ENCODE measurements around the gene CROCC.

CROCC gene

DNA sequence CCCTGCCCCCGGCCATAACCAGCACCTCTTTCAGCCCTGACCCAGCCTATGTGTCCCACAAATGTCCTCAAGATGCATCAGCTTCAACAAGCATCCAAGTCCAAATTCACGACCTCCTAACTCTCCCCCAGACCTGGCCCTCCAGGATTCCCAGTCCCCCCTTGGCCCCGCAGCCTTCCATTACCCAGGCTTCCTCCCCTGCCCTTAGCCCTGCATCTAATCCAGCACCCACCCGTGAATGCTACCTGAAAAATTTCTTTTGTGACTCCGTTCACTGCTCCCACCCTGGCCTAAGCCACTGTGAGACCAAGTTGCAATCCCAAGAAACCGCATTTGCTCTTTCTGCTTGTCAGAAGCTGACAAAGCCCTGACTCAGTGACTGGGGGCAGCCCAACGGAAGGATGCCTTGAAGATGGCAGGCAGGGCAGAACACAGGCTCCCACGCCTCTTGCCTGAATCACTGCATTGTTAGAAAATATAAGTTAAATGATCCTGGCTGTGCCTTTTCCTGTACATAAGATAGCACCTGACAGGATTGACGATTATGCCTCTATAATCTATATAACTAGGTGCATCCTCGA lies 59.6 kb downstream of the CROCC start:
- TF ChIP-seq, protein P1, sequence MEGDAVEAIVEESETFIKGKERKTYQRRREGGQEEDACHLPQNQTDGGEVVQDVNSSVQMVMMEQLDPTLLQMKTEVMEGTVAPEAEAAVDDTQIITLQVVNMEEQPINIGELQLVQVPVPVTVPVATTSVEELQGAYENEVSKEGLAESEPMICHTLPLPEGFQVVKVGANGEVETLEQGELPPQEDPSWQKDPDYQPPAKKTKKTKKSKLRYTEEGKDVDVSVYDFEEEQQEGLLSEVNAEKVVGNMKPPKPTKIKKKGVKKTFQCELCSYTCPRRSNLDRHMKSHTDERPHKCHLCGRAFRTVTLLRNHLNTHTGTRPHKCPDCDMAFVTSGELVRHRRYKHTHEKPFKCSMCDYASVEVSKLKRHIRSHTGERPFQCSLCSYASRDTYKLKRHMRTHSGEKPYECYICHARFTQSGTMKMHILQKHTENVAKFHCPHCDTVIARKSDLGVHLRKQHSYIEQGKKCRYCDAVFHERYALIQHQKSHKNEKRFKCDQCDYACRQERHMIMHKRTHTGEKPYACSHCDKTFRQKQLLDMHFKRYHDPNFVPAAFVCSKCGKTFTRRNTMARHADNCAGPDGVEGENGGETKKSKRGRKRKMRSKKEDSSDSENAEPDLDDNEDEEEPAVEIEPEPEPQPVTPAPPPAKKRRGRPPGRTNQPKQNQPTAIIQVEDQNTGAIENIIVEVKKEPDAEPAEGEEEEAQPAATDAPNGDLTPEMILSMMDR (IDR thresholded peaks at IDR 0.05; ENCODE audit: low read depth, low read length): no peak
- no peak overlapping the region for H3K4me3 ChIP-seq (ENCODE audit: low read depth, low read length)

DNA sequence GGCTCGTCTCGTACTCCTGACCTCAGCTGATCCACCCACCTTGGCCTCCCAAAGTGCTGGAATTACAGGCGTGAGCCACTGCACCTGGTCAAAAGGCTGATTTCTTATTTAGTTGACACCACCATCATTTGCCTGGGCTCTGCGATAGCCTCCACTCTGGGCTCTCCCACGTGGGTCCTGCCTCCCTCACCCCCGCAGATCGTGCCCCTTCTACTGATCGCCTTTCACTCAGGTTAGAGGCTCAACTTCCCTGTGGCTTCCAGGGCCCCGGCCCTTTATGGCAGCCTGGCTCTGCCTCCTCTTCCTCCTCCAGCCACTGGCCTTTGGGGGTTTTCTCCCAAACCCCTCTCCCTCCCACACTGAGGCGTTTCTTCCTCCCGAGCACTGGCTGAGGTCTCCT lies 61.2 kb downstream of the CROCC start:
- TF ChIP-seq, protein P1 (IDR thresholded peaks at IDR 0.05; ENCODE audit: low read depth, low read length): no peak
- H3K4me3 ChIP-seq (ENCODE audit: low read depth, low read length): no peak overlapping the region

DNA sequence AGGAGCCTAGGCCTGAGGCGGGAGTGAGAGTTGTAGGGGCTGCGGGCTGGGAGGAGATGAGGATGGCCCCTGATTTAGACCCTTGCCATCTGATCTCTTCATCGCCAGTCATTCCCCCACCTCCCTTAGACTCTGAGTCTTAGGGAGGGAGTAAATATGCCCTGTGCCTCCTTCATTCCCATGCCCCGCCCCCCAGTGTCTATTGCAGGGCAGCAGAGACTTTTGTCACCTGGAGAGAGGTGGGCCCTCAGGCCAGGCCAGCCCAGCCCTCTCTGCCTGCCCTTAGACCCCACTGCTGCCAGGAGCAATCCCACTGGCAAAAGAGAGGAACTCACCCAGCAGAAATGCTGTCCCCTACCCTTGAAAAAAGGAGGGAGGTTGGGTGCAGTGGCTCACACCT lies 61.9 kb downstream of the CROCC start:
- H3K4me3 ChIP-seq (ENCODE audit: low read depth, low read length): no peak overlapping the region
- TF ChIP-seq, protein P1 (IDR thresholded peaks at IDR 0.05; ENCODE audit: low read depth, low read length): no peak

DNA sequence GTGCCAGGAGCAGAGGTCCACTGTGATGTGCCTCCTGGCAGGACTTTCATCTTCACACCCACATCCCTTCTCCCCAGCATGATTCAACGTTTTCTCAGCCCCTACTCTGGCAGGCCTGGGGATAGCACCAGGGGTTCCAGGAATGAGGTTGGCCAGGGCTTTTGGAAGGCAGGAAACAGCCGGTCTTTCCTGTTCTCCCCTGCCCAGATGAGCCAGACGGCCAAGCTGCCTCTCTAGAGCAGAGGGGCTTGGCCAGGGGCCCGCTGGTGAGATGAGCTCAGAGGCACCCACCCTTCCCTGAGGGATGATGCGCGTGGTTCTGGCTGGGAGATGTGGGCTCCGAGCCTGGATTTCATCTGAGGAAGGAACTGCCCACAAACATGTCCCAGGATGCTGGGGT lies 63.0 kb downstream of the CROCC start:
- H3K4me3 ChIP-seq (ENCODE audit: low read depth, low read length): no peak overlapping the region
- TF ChIP-seq, protein P1 (IDR thresholded peaks at IDR 0.05; ENCODE audit: low read depth, low read length): no peak

DNA sequence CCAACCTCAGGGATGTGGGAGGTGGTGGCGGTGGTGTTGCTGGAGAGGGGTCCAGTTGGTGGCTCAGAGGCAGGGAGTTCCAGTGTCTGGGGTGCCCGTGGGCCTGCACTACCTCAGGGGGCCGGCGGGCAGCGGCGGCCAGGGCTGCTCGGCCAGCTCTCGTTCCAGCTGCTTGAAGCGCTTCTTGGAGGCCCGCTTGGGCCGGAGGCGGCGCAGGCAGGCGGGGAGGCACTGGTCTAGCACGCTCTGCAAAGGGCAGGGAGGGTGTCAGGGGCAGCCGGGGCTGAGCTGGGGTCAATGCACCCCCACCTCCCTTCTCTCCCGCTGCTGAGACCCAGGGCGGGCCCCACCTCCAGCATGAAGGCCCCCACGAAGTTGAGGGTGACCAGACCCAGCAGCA lies 64.4 kb downstream of the CROCC start:
- H3K4me3 ChIP-seq (ENCODE audit: low read depth, low read length): no peak overlapping the region
- TF ChIP-seq, protein P1 (IDR thresholded peaks at IDR 0.05; ENCODE audit: low read depth, low read length): no peak

DNA sequence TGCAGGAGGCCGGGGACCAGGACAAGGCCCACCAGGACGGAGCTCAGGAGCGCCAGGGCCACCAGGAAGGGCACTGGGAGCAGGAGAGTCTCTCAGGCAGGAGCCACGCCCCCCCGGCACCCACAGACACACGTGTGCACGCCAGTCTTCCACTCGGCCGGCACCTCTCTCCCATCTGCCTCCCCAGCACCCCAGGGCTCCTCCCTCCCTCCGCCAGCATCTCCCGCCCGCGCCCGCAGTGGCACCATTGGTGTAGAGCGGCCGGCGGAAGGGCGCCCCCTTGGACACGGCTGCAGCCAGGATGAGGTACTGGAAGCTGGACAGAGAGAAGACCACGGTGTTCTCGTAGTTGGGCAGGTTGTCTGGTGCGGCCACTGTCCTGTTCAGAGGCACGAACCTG lies 64.8 kb downstream of the CROCC start:
- H3K4me3 ChIP-seq (ENCODE audit: low read depth, low read length): no peak overlapping the region
- TF ChIP-seq, protein P1 (IDR thresholded peaks at IDR 0.05; ENCODE audit: low read depth, low read length): no peak

DNA sequence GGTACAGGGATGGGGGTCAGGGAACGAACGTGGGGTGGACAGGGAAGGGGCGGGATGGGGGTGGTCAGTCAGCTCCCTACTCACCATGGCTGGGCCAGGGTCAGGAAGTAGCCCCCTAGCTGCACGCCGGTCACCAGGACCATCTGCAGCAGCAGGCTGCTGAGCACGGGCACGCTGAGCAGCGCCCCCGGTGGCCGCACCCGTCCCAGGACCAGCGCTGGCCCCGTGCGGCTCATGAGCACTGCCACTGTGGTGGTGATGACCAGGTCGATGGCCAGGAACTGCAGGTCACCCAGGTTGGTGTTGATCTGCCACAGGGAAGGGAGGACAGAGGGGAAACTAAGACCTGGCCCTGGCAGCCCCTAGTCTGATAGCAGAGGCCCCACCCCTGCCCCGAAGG lies 65.2 kb downstream of the CROCC start:
- TF ChIP-seq, protein P1 (IDR thresholded peaks at IDR 0.05; ENCODE audit: low read depth, low read length): peak; percentile 48
- no peak overlapping the region for H3K4me3 ChIP-seq (ENCODE audit: low read depth, low read length)

Data from WI38 (cell line).